A172 (cell line): ENCODE measurements around the gene LRP1B. TPM values are rescaled to one million over a fixed set of nuclear protein-coding genes. Genes with fewer than 3 reads are reported as not detected.
"Not testable (repeated sequence)": the region's sequence is repeated elsewhere in the genome, so short reads cannot be mapped to it uniquely, and the experiment has no call there.

ENCODE experiments used
- DNase-seq: peaks from one replicate; pipeline ENCODE4 v3.0.0-alpha.2; 2015; ENCODE audit warnings: low spot score
- total RNA-seq: library from RNA; depleted of rRNA; stranded (reverse); fragments of >200 nt; shearing (Covaris generic); gene quantifications from 2 replicates; pipeline ENCODE4 v1.2.3, GENCODE V29; 2014

LRP1B gene
- total RNA-seq, 1 experiment from 2014 or later: 0.03 TPM

GRCh38 chr2:141317986-141318385, 812.8 kb downstream of the LRP1B start:
- DNase-seq: no peak

- DNase-seq: peak; percentile 21
Observed at GRCh38 chr2:141316606-141317005, 814.2 kb downstream of the LRP1B start.

DNA sequence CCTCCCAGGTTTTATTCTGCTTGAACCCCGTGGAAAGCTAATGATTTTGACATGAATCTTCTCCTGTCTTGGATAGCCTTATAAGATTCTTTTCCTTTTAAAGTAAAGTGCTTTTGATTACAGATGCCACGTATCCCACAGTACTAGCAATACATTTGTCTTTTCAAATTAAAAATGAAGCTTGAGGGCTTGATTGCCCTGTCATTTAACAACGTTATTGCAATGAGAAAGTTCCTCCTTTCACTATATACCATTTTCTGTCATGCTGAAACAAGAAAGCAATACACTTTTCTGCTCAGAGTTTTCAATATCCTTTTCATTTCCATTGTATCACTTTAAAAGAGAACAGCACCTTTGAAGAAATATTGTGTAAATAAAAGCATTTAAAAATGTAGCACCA, 814.7 kb downstream of the LRP1B start:
- no peak for DNase-seq

DNA sequence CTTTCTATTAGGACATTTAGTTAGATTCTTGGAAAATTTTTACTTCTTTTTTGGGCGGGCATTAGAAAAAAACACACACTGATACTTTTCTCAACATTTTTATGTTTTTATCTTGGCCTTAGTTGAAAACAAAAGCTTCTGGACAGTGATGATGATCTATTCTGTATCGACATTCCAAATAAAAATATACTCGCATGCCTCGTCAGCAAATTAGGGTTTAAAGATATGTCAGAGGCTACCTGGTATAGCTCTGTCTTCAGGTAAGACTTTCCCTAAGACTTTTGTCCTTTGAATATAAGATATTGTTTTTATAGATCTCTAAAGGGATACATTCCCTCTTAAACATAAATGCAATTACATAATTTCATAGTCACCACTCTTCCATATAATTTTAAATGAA, 816.8 kb downstream of the LRP1B start:
- no peak for DNase-seq

GRCh38 chr2:141311430-141311829, 819.4 kb downstream of the LRP1B start:
- DNase-seq: no peak

DNA sequence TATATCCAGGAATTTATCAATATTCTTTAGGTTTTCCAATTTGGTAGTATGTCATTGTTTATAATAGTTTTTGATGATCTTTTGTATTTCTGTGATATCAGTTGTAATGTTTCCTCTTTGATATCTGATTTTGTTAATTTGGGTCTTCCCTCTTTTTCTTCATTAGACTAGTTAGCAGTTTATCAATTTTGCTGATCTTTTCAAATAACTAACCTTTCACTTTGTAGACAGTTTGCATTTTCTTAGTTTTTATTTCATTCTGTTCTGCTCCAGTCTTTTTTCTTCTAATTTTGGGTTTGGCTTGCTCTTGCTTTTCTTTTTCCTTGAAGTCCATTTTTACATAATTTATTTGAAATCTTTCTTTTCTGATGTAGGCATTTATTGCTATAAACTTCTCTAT, 824.4 kb downstream of the LRP1B start:
- no peak for DNase-seq

DNA sequence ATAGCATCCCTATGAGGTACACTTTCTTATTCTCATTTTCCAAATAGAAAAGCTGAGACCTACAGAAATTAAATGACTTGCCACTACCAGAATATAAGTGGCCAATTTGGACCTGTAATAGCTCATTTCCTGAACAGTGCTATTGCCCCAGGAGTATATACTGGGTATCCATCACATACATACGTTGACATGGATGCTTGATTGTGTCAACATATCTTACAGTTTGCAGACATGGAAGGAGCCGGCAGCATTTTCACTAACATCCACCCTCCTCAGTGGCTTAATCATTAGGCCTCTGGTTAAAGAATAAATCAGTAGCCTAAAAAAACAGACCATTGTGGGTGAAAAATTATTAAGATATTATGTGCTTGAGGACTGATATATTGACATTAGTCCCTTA, 829.3 kb downstream of the LRP1B start:
- DNase-seq: no peak

- DNase-seq: no peak
Observed at GRCh38 chr2:141280037-141280436, 850.8 kb downstream of the LRP1B start.

DNA sequence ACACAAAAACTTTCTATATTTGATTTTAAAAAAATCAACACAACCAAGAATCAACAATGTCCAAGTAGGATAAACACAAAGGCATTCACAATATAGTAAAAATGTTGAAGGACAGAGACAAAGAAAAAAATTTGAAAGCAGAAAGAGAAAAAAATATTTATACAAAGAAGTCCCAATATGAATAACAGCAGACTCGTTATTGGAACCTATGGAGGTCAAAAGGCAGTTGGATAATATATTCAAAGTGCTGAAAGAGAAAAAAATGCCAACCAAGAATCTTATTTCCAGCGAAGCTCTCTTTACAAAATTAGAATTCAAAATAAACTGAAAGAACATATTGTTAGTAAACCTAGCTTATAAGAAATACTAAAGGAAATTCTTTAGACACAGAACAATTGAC, 859.5 kb downstream of the LRP1B start:
- peak; percentile 13 for DNase-seq

- DNase-seq: no peak
Observed at GRCh38 chr2:141264848-141265247, 866.0 kb downstream of the LRP1B start.

GRCh38 chr2:141260911-141261310, 869.9 kb downstream of the LRP1B start:
- no peak for DNase-seq

DNA sequence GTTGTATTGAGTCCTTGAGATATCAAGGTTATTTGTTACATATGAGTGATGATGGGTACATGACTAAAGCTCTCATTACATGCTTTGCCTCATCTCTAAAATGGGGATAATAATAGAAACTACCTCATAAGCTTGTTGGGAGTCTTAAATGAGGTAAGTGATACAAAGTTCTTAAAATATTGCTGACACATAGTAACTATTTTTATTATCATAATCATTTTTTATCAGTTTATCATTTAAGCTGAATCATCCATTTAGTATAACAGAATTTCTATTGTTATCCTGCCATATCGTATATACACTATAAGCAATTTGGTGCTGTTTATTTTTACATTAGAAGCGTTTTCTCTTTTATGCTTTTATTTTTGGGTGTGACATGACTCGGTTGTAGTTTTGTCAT, 871.1 kb downstream of the LRP1B start:
- DNase-seq: no peak

DNA sequence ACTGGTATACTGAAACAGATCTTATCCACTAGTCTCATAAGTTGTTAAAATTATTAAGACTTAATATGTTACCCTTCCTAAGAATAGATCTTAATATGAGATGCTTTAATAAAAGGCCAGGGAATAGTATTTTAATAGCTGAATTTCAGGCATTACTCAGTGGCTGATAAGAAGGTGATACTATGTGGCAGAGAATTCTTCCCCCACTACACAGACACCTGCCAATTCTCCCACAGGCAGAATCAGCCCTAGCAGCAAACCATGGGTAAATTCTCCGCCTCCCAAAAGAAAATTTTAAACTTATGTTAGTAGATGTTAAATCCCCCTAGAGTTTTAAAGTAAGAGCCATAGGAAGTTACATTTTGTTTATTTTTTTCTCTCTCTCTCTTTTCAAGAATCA, 888.8 kb downstream of the LRP1B start:
- DNase-seq: no peak

GRCh38 chr2:141226560-141226959, 904.3 kb downstream of the LRP1B start:
- DNase-seq: no peak

- no peak for DNase-seq
Observed at GRCh38 chr2:141207036-141207385, 923.8 kb downstream of the LRP1B start.

- peak; percentile 81 for DNase-seq
Observed at GRCh38 chr2:141201016-141201565, 929.7 kb downstream of the LRP1B start.

- DNase-seq: peak; percentile 35
Observed at GRCh38 chr2:141200191-141200590, 930.6 kb downstream of the LRP1B start.

- peak; percentile 71 for DNase-seq
Observed at GRCh38 chr2:141199711-141200110, 931.1 kb downstream of the LRP1B start.

- no peak for DNase-seq
Observed at GRCh38 chr2:141195087-141195486, 935.7 kb downstream of the LRP1B start.

DNA sequence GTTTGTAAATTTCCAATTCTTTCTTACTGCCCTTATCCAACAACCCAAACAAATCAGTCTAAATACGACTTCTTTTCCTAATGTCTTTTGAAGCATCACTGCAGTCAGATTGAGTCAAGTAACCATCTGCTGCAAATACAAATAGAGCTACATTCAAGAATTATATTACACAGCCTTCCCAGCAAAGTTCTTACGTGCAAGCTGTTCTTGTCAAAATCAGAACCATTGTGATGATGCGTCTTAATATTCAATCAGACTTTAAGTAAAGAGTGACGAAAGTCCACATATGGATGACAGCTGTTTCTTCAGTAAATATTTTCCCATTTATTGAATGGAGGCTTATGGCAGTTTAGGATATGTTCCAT, 943.8 kb downstream of the LRP1B start:
- DNase-seq: no peak

GRCh38 chr2:141186413-141187074, 944.3 kb downstream of the LRP1B start:
- DNase-seq: no peak

- no peak for DNase-seq
Observed at GRCh38 chr2:141182246-141182645, 948.6 kb downstream of the LRP1B start.

GRCh38 chr2:141169117-141169516, 961.7 kb downstream of the LRP1B start:
- DNase-seq: not testable (repeated sequence)

GRCh38 chr2:141162314-141162713, 968.5 kb downstream of the LRP1B start:
- DNase-seq: no peak
